IMR-90 (cell line): ENCODE measurements around the gene GNAT1. TPM values are rescaled to one million over a fixed set of nuclear protein-coding genes. Genes with fewer than 3 reads are reported as not detected.

Source experiments
- ATAC-seq: fragments of 200-7000 bp; cut with Tn5 transposase; 2 replicates; pipeline ENCODE4 v1.9.1; 2020; ENCODE audit warnings: low read depth, mild to moderate bottlenecking, moderate library complexity
- BruUV-seq: library from RNA; stranded (reverse); fragments of 400-500 nt; replicated peaks from 2 replicates; lab custom pipeline; 2021; lab: Mats Ljungman, UMichigan
- CTCF ChIA-PET: fragments of 300-600 bp; formaldehyde crosslinking; extraction: SDS; loops from one replicate; lab custom pipeline; 2021; ENCODE audit warnings: antibody characterized with exemption; lab: Yijun Ruan, JAX
- POLR2A ChIA-PET: fragments of 300-600 bp; sonication (Branson Sonifier 250); formaldehyde crosslinking; loops from one replicate; lab custom pipeline; 2022; ENCODE audit warnings: antibody characterized with exemption; ENCODE audit not compliant: unreplicated experiment; lab: Charles Lee
- DNase-seq: peaks from one replicate; pipeline ENCODE4 v3.0.0; 2013
- H2AFZ ChIP-seq: replicated peaks from 2 replicates; pipeline ENCODE3; 2013; ENCODE audit warnings: low read length, mild to moderate bottlenecking; ENCODE audit not compliant: poor library complexity
- H2AK5ac ChIP-seq: 2 replicates; pipeline ENCODE4 v1.6.1; 2013; ENCODE audit warnings: low read depth, low read length, inconsistent platforms
- H2AK9ac ChIP-seq: replicated peaks from 2 replicates; pipeline ENCODE3; 2013; ENCODE audit warnings: mild to moderate bottlenecking, low read depth, low read length, moderate library complexity; ENCODE audit not compliant: poor library complexity
- H2BK120ac ChIP-seq: 2 replicates; pipeline ENCODE4 v1.6.1; 2013; ENCODE audit warnings: low read depth, low read length, inconsistent platforms
- H2BK15ac ChIP-seq: 3 replicates; pipeline ENCODE4 v1.6.1; 2013; ENCODE audit warnings: low read depth, low read length, inconsistent platforms
- H2BK20ac ChIP-seq: 2 replicates; pipeline ENCODE4 v1.6.1; 2013; ENCODE audit warnings: low read depth, mild to moderate bottlenecking, inconsistent platforms, low read length, moderate library complexity
- H2BK5ac ChIP-seq: 2 replicates; pipeline ENCODE4 v1.6.1; 2013; ENCODE audit warnings: mild to moderate bottlenecking, low read depth, low read length, inconsistent platforms; ENCODE audit not compliant: poor library complexity, severe bottlenecking
- H3K14ac ChIP-seq: replicated peaks from 2 replicates; pipeline ENCODE4 v1.6.1; 2013; ENCODE audit warnings: low read depth, low read length, inconsistent platforms
- H3K18ac ChIP-seq: 2 replicates; pipeline ENCODE4 v1.6.1; 2013; ENCODE audit warnings: low read depth, low read length, control low read depth
- H3K23ac ChIP-seq: 2 replicates; pipeline ENCODE4 v1.6.1; 2013; ENCODE audit warnings: low read depth, low read length, inconsistent platforms
- H3K27ac ChIP-seq: 2 replicates; pipeline ENCODE4 v1.5.1; 2013; ENCODE audit warnings: mild to moderate bottlenecking, control low read depth, low read length; ENCODE audit not compliant: insufficient read depth
- H3K27me3 ChIP-seq: 2 replicates; pipeline ENCODE4 v1.6.1; 2013; ENCODE audit warnings: low read length; ENCODE audit not compliant: control insufficient read depth, insufficient read depth
- H3K36me3 ChIP-seq: 2 replicates; pipeline ENCODE4 v1.6.1; 2013; ENCODE audit warnings: low read length, mixed read lengths; ENCODE audit not compliant: control insufficient read depth, insufficient read depth
- H3K4ac ChIP-seq: 2 replicates; pipeline ENCODE4 v1.6.1; 2013; ENCODE audit warnings: low read depth, low read length, inconsistent platforms
- H3K4me1 ChIP-seq: 2 replicates; pipeline ENCODE4 v1.6.1; 2013; ENCODE audit warnings: low read length, mixed read lengths; ENCODE audit not compliant: control insufficient read depth, insufficient read depth
- H3K4me2 ChIP-seq: 2 replicates; pipeline ENCODE4 v1.6.1; 2013; ENCODE audit warnings: low read depth, mild to moderate bottlenecking, control low read depth, low read length, moderate library complexity
- H3K4me3 ChIP-seq: 2 replicates; pipeline ENCODE4 v1.5.1; 2013; ENCODE audit warnings: low read depth, mild to moderate bottlenecking, control low read depth, low read length, moderate library complexity; ENCODE audit not compliant: insufficient read depth
- H3K56ac ChIP-seq: 2 replicates; pipeline ENCODE4 v1.6.1; 2013; ENCODE audit warnings: low read length, inconsistent platforms; ENCODE audit not compliant: insufficient read depth; ENCODE audit errors: extremely low read depth
- H3K79me1 ChIP-seq, 2 experiments: 2 replicates each; pipeline ENCODE4 v1.6.1; 2013; ENCODE audit warnings: low read length in 2 of 2, inconsistent platforms in 1 of 2, low read depth in 1 of 2
- H3K9ac ChIP-seq: 2 replicates; pipeline ENCODE4 v1.6.1; 2013; ENCODE audit warnings: low read depth, low read length, control low read depth
- H3K9me1 ChIP-seq: 2 replicates; pipeline ENCODE4 v1.6.1; 2013; ENCODE audit warnings: low read length, inconsistent platforms; ENCODE audit not compliant: insufficient read depth
- H3K9me3 ChIP-seq: 2 replicates; pipeline ENCODE4 v1.6.1; 2013; ENCODE audit warnings: low read length; ENCODE audit not compliant: control insufficient read depth, insufficient read depth
- H4K20me1 ChIP-seq: 2 replicates; pipeline ENCODE4 v1.6.1; 2013; ENCODE audit warnings: low read length, inconsistent platforms; ENCODE audit not compliant: insufficient read depth
- H4K5ac ChIP-seq: 2 replicates; pipeline ENCODE4 v1.6.1; 2013; ENCODE audit warnings: mild to moderate bottlenecking, low read depth, low read length, control low read depth
- H4K8ac ChIP-seq, 2 experiments: 2 replicates each; pipeline ENCODE4 v1.6.1; 2013; ENCODE audit warnings: low read depth in 2 of 2, low read length in 2 of 2, control low read depth in 1 of 2, inconsistent platforms in 1 of 2
- H4K91ac ChIP-seq: 2 replicates; pipeline ENCODE4 v1.6.1; 2013; ENCODE audit warnings: low read depth, low read length, inconsistent platforms; ENCODE audit not compliant: insufficient read depth
- BHLHE40 ChIP-seq: fragments of 150-350 bp; IDR thresholded peaks from 2 replicates; pipeline ENCODE4 v1.6.1; 2016; ENCODE audit warnings: mild to moderate bottlenecking, low read depth, low read length
- CEBPB ChIP-seq: IDR thresholded peaks from 2 replicates; pipeline ENCODE4 v1.6.1; 2012; ENCODE audit warnings: low read depth, low read length, improper control_type of control experiment
- CHD1 ChIP-seq: IDR thresholded peaks from 2 replicates; pipeline ENCODE4 v1.6.1; 2012; ENCODE audit warnings: low read depth, low read length, improper control_type of control experiment
- FOS ChIP-seq: fragments of 150-350 bp; IDR thresholded peaks from 2 replicates; pipeline ENCODE4 v1.6.1; 2016; ENCODE audit warnings: low read depth, low read length
- MAFK ChIP-seq: IDR thresholded peaks from 2 replicates; pipeline ENCODE4 v1.6.1; 2012; ENCODE audit warnings: low read depth, low read length, improper control_type of control experiment
- MAZ ChIP-seq: IDR thresholded peaks from 2 replicates; pipeline ENCODE4 v1.6.1; 2012; ENCODE audit warnings: low read depth, mild to moderate bottlenecking, low read length, improper control_type of control experiment, moderate library complexity, borderline replicate concordance
- MXI1 ChIP-seq: IDR thresholded peaks from 2 replicates; pipeline ENCODE4 v1.6.1; 2012; ENCODE audit warnings: low read depth, mild to moderate bottlenecking, low read length, moderate library complexity, borderline replicate concordance
- NFE2L2 ChIP-seq: fragments of 150-350 bp; IDR thresholded peaks from 2 replicates; pipeline ENCODE4 v1.6.1; 2016; ENCODE audit warnings: low read depth, mild to moderate bottlenecking, low read length
- POLR2A ChIP-seq: IDR thresholded peaks from 2 replicates; pipeline ENCODE4 v1.6.1; 2012; ENCODE audit warnings: mild to moderate bottlenecking, low read depth, low read length
- RAD21 ChIP-seq: IDR thresholded peaks from 2 replicates; pipeline ENCODE4 v1.6.1; 2012; ENCODE audit warnings: low read length, improper control_type of control experiment
- RCOR1 ChIP-seq: IDR thresholded peaks from 2 replicates; pipeline ENCODE4 v1.6.1; 2012; ENCODE audit warnings: mild to moderate bottlenecking, low read length, improper control_type of control experiment; ENCODE audit not compliant: insufficient replicate concordance
- RFX5 ChIP-seq: IDR thresholded peaks from 2 replicates; pipeline ENCODE4 v1.8.0; 2012; ENCODE audit warnings: low read depth, mild to moderate bottlenecking, low read length, moderate library complexity
- SMC3 ChIP-seq: fragments of 150-350 bp; IDR thresholded peaks from 2 replicates; pipeline ENCODE4 v1.6.1; 2016; ENCODE audit warnings: low read depth, mild to moderate bottlenecking, antibody characterized with exemption, low read length, moderate library complexity
- USF2 ChIP-seq: fragments of 150-350 bp; IDR thresholded peaks from 2 replicates; pipeline ENCODE4 v1.6.1; 2017; ENCODE audit warnings: mild to moderate bottlenecking, antibody characterized with exemption, low read length, low read depth
- WGBS, 2 experiments: methylation state at CpG; one replicate each; pipeline versions ENCODE4 v1.1.5 to v1.1.7; 2013; ENCODE audit warnings: missing lambda C conversion rate in 2 of 2; ENCODE audit not compliant: insufficient read length in 1 of 2; ENCODE audit errors: extremely low coverage in 2 of 2; 5-methylcytosine and 5-hydroxymethylcytosine counted together
- dilution Hi-C: fragments of 300-500 bp; cut with HindIII; formaldehyde crosslinking; loops from one replicate; pipeline ENCODE4 v1.14.3; 2018; ENCODE audit warnings: low sequenced_read_pairs; ENCODE audit not compliant: unreplicated experiment
- in situ Hi-C: fragments of 300-500 bp; cut with MboI; formaldehyde crosslinking; loops from 3 replicates; pipeline ENCODE4 v1.14.3; 2019; ENCODE audit warnings: low sequenced_read_pairs, inconsistent platforms, mixed read lengths
- intact Hi-C: fragments of 100-400 bp; cut with micrococcal nuclease; formaldehyde crosslinking; loops from 2 replicates; pipeline ENCODE4 v1.10.0; 2022
- polyA plus RNA-seq, 3 experiments: library from polyadenylated mRNA; depleted of rRNA; stranded (reverse); fragments of >200 nt; gene quantifications; 2 replicates each; pipeline ENCODE4 v1.2.3, GENCODE V29; 2012; ENCODE audit warnings: low replicate concordance in 1 of 3
- total RNA-seq: library from RNA; depleted of rRNA; stranded (reverse); fragments of >200 nt; gene quantifications from 2 replicates; pipeline ENCODE4 v1.2.3, GENCODE V29; 2012
- TF ChIP-seq, protein P1 (sequence below): conservative IDR thresholded peaks from 2 replicates; pipeline ENCODE4 v1.5.1; 2012; ENCODE audit warnings: mild to moderate bottlenecking, low read depth, low read length, improper control_type of control experiment
- TF ChIP-seq, protein P2 (sequence below): fragments of 150-350 bp; IDR thresholded peaks from 2 replicates; pipeline ENCODE4 v1.6.1; 2016; ENCODE audit warnings: low read depth, mild to moderate bottlenecking, low read length, moderate library complexity, borderline replicate concordance

GNAT1 gene
- total and polyA plus RNA-seq, 2 of the 4 experiments (the other 2 are of a cell fraction), result not detected

DNA sequence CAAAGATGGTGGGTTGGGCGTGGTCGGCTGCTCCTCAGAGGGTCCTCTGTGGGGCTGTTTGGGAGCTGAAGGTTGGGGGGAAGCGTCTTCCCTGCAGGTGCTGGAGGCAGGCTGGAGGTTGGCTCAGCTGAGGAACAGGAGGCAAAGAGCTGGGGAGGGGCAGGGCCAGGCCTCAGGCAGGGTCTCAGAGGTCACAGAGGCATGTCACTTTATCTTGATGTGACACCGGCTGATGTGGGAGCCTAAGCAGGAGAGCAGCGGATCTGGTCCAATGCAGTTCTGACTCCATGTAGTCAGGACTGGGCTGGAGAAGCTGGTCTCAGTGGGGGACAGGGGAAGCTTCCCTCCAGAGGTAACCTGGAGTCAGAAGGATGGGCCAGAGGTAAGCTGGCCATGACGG is 7.7 kb upstream of the GNAT1 start:
- no peak overlapping the region for H3K14ac ChIP-seq
- no peak overlapping the region for H2BK5ac ChIP-seq
- no peak overlapping the region for H3K4me3 ChIP-seq
- no peak overlapping the region for H2BK20ac ChIP-seq
- H3K79me1 ChIP-seq, result no peaks in the 10 kb centered on the region
- CTCF ChIA-PET, result interaction anchor here (0.7 kb wide), 1 partner anchor 43 kb away, joined by 3 read pairs; no protein-coding TSS in a partner anchor
- no peak overlapping the region for H2BK120ac ChIP-seq
- ATAC-seq (no peak), DNase-seq (no peak)
- H2BK15ac ChIP-seq, result no peak overlapping the region
- no peak overlapping the region for H3K9ac ChIP-seq
- dilution Hi-C loops (no loop called here), intact Hi-C loops (no loop called here), in situ Hi-C loops (loop anchor here (5.0 kb wide), 1 partner anchor 61 kb away; no protein-coding TSS in a partner anchor)
- H2AFZ ChIP-seq, result peak overlapping the region; percentile 49
- TF ChIP-seq RAD21 (no peak), MAZ (no peak), CHD1 (no peak), USF2 (no peak), NFE2L2 (no peak), RFX5 (no peak), CEBPB (no peak), RCOR1 (no peak), BHLHE40 (no peak), FOS (no peak), POLR2A (no peak), SMC3 (no peak), MXI1 (no peak), MAFK (no peak)
- TF ChIP-seq, protein P1, sequence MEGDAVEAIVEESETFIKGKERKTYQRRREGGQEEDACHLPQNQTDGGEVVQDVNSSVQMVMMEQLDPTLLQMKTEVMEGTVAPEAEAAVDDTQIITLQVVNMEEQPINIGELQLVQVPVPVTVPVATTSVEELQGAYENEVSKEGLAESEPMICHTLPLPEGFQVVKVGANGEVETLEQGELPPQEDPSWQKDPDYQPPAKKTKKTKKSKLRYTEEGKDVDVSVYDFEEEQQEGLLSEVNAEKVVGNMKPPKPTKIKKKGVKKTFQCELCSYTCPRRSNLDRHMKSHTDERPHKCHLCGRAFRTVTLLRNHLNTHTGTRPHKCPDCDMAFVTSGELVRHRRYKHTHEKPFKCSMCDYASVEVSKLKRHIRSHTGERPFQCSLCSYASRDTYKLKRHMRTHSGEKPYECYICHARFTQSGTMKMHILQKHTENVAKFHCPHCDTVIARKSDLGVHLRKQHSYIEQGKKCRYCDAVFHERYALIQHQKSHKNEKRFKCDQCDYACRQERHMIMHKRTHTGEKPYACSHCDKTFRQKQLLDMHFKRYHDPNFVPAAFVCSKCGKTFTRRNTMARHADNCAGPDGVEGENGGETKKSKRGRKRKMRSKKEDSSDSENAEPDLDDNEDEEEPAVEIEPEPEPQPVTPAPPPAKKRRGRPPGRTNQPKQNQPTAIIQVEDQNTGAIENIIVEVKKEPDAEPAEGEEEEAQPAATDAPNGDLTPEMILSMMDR, result no peak
- TF ChIP-seq, protein P2, sequence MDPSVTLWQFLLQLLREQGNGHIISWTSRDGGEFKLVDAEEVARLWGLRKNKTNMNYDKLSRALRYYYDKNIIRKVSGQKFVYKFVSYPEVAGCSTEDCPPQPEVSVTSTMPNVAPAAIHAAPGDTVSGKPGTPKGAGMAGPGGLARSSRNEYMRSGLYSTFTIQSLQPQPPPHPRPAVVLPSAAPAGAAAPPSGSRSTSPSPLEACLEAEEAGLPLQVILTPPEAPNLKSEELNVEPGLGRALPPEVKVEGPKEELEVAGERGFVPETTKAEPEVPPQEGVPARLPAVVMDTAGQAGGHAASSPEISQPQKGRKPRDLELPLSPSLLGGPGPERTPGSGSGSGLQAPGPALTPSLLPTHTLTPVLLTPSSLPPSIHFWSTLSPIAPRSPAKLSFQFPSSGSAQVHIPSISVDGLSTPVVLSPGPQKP, result no peak
- no peak overlapping the region for H2AK5ac ChIP-seq
- H3K27me3 ChIP-seq, result no peaks in the 10 kb centered on the region
- no peak overlapping the region for H4K8ac ChIP-seq
- H4K5ac ChIP-seq, result no peak overlapping the region
- H4K91ac ChIP-seq, result no peak overlapping the region
- H3K4ac ChIP-seq, result no peak overlapping the region
- 50% methylated on average over 2 of the region's 6 CpGs; no CpG with 5 or more reads in 1 of the 2 experiments for WGBS, 2 experiments
- H3K18ac ChIP-seq, result no peak overlapping the region
- POLR2A ChIA-PET, result no interaction called here
- peak overlapping the region; percentile 42 for H2AK9ac ChIP-seq
- H3K4me1 ChIP-seq, result no peaks in the 10 kb centered on the region
- H4K20me1 ChIP-seq, result no peaks in the 10 kb centered on the region
- H3K9me3 ChIP-seq, result no peaks in the 10 kb centered on the region
- no TSS peak for BruUV-seq
- no peaks in the 10 kb centered on the region for H3K9me1 ChIP-seq
- no peak overlapping the region for H3K23ac ChIP-seq
- no peak overlapping the region for H3K27ac ChIP-seq
- peaks cover 34% of the 10 kb centered on the region for H3K36me3 ChIP-seq
- H3K56ac ChIP-seq, result no peak overlapping the region
- no peak overlapping the region for H3K4me2 ChIP-seq
